Measurements from ENCODE around the gene PODXL2. TPM values are rescaled to one million over a fixed set of nuclear protein-coding genes. Genes with fewer than 3 reads are reported as not detected.

PODXL2 gene
- total and polyA plus RNA-seq, 2 of the 8 experiments (the other 6 are each of a cell fraction or from before 2014, with no cell fraction given): 27.6 to 31.6 TPM

GRCh38 chr3:127604546-127605165 lies 24.3 kb upstream of the PODXL2 start:
- no peak overlapping the region for H3K18ac ChIP-seq (ENCODE audit: extremely low read depth, low read length)
- FAIRE-seq (no peak), DNase-seq (ENCODE audit: low read depth in 1 of 2, low spot score in 2 of 2) (no peak)
- no peak overlapping the region for H2BK12ac ChIP-seq (ENCODE audit: low read depth, low read length)
- peak overlapping the region; percentile 18; the same call in 1 of the 2 replicates for H4K8ac ChIP-seq (ENCODE audit: extremely low read depth, insufficient read depth, low read length)
- H3K23ac ChIP-seq (ENCODE audit: insufficient read length): no peak overlapping the region
- no peak overlapping the region for H2AFZ ChIP-seq (ENCODE audit: low read length)
- ChIA-PET POLR2A (ENCODE audit: partially characterized antibody) (interaction anchor here (0.6 to 12.5 kb wide), 5 partner anchors 16 to 99 kb away, joined by 3 to 182 read pairs (median 3); no protein-coding TSS in a partner anchor), CTCF (ENCODE audit: partially characterized antibody) (interaction anchor here (0.8 to 4.8 kb wide), 2 partner anchors 17 to 29 kb away, joined by 6 to 21 read pairs; no protein-coding TSS in a partner anchor)
- no peaks in the 10 kb centered on the region for H3K27me3 ChIP-seq (replicated peaks in 1 of 4; ENCODE audit: control insufficient read depth in 3 of 4, extremely low read depth in 1 of 4, insufficient read depth in 3 of 4, low read length in 3 of 4)
- H3K4me1 ChIP-seq (replicated peaks in 1 of 4; ENCODE audit: control insufficient read depth in 3 of 4, insufficient read depth in 4 of 4, low read length in 3 of 4): peaks cover 0 to 4% (median 1%) of the 10 kb centered on the region in 4 experiments; a peak in 5 of 7 replicates
- H3K79me2 ChIP-seq (ENCODE audit: control insufficient read depth in 1 of 2, insufficient read depth in 2 of 2, low read length in 2 of 2): peaks cover 6 to 42% of the 10 kb centered on the region in 2 experiments
- no peak overlapping the region for H2BK5ac ChIP-seq (ENCODE audit: low read depth, low read length)
- H2BK120ac ChIP-seq (replicated peaks; ENCODE audit: low read depth, low read length): no peak overlapping the region
- TF ChIP-seq POLR2A (IDR thresholded peaks at IDR 0.05; ENCODE audit: control extremely low read depth in 1 of 2, low read depth in 2 of 2, low read length in 2 of 2): no peak; a peak in 1 of 3 replicates
- TF ChIP-seq POLR2AphosphoS5 (IDR thresholded peaks at IDR 0.05; ENCODE audit: low read depth, low read length): 0 out of 2 replicates have a peak, but pooled peaks have one; percentile 41
- H2BK15ac ChIP-seq (ENCODE audit: low read length): no peak overlapping the region
- no peak overlapping the region for H2AK5ac ChIP-seq (ENCODE audit: low read depth, low read length)
- no peak overlapping the region for H3K4me2 ChIP-seq (ENCODE audit: insufficient read depth in 1 of 2, low read depth in 2 of 2, low read length in 2 of 2)
- H3K4ac ChIP-seq (replicated peaks; ENCODE audit: insufficient read length, low read depth, low read length): no peak overlapping the region
- no peak overlapping the region for H4K5ac ChIP-seq (ENCODE audit: insufficient read length, low read depth, low read length)
- no peak overlapping the region for H3K4me3 ChIP-seq (ENCODE audit: extremely low read depth in 1 of 4, insufficient read depth in 2 of 4, low read depth in 3 of 4, low read length in 4 of 4)
- H3K36me3 ChIP-seq (ENCODE audit: control insufficient read depth in 2 of 4, insufficient read depth in 4 of 4, low read length in 3 of 4): peaks cover 66 to 95% (median 80%) of the 10 kb centered on the region in 4 experiments
- peaks cover 7% of the 10 kb centered on the region for H3K79me1 ChIP-seq (ENCODE audit: low read depth, low read length)
- H3K14ac ChIP-seq (ENCODE audit: insufficient read length): no peak overlapping the region
- no peak overlapping the region for H4K91ac ChIP-seq (replicated peaks; ENCODE audit: insufficient read length, low read length)
- no peak overlapping the region for H3K27ac ChIP-seq (ENCODE audit: low read depth, low read length)
- H3K9ac ChIP-seq (replicated peaks in 1 of 4; ENCODE audit: extremely low read depth in 1 of 4, low read depth in 3 of 4, low read length in 3 of 4): no peak overlapping the region
- no peak overlapping the region for H2BK20ac ChIP-seq (ENCODE audit: low read length)
- no peak overlapping the region for H3K56ac ChIP-seq (replicated peaks; ENCODE audit: insufficient read length, low read depth, low read length)
- 92% methylated on average over 41 of the region's 41 CpGs; no CpG with 5 or more reads in 1 of the 2 experiments for WGBS, 2 experiments (ENCODE audit: extremely low coverage in 1 of 2, insufficient coverage in 1 of 2, insufficient read length in 1 of 2, insufficient replicate concordance in 2 of 2, low coverage in 1 of 2, low lambda C conversion rate in 2 of 2, missing lambda C conversion rate in 1 of 2)
- peaks cover 18 to 39% of the 10 kb centered on the region in 2 experiments for H4K20me1 ChIP-seq (replicated peaks in 1 of 2; ENCODE audit: control insufficient read depth in 1 of 2, insufficient read depth in 2 of 2, low read length in 2 of 2)
- no peaks in the 10 kb centered on the region for H3K9me3 ChIP-seq (ENCODE audit: insufficient read depth in 2 of 2, low read depth in 1 of 2, low read length in 1 of 2)
- no peaks in the 10 kb centered on the region for H3K23me2 ChIP-seq (ENCODE audit: low read depth, low read length)

Measured in H1 (cell line).